NT2/D1 (cell line): ENCODE measurements around the gene GPR35.
"Not testable (repeated sequence)": the region's sequence is repeated elsewhere in the genome, so short reads cannot be mapped to it uniquely, and the experiment has no call there.

Experiments used
- DNase-seq: peaks from one replicate; pipeline ENCODE4 v3.0.0-alpha.2; 2011; ENCODE audit warnings: low read depth, low spot score
- H3K27me3 ChIP-seq: 2 replicates; pipeline ENCODE4 v1.6.0; 2011; ENCODE audit warnings: mild to moderate bottlenecking; ENCODE audit not compliant: insufficient read length, insufficient read depth
- H3K36me3 ChIP-seq: 2 replicates; pipeline ENCODE4 v1.6.1; 2011; ENCODE audit warnings: mild to moderate bottlenecking, low read length, mixed read lengths; ENCODE audit not compliant: insufficient read depth, insufficient read length
- H3K4me1 ChIP-seq: 2 replicates; pipeline ENCODE4 v1.5.1; 2011; ENCODE audit not compliant: insufficient read depth, insufficient read length
- H3K4me3 ChIP-seq: 2 replicates; pipeline ENCODE4 v1.5.1; 2011; ENCODE audit warnings: low read depth; ENCODE audit not compliant: insufficient read length
- H3K9ac ChIP-seq: 2 replicates; pipeline ENCODE4 v1.6.0; 2011; ENCODE audit warnings: low read depth; ENCODE audit not compliant: insufficient read length
- H3K9me3 ChIP-seq: 2 replicates; pipeline ENCODE4 v1.5.1; 2011; ENCODE audit warnings: mild to moderate bottlenecking, low read length; ENCODE audit not compliant: insufficient read depth

Gene GPR35

GRCh38 chr2:240680185-240680584, 54.9 kb downstream of the GPR35 start:
- DNase-seq, H3K27me3 ChIP-seq, H3K4me3 ChIP-seq, H3K9ac ChIP-seq, H3K36me3 ChIP-seq, H3K4me1 ChIP-seq, H3K9me3 ChIP-seq: not testable (repeated sequence)
